Bladder microvascular endothelial cell (primary cell): ENCODE data around the gene PLAA. TPM values are rescaled to one million over a fixed set of nuclear protein-coding genes. Genes with fewer than 3 reads are reported as not detected.

Experiments
- total RNA-seq: library from RNA; depleted of rRNA; stranded (reverse); fragments of >200 nt; gene quantifications from 2 replicates; pipeline ENCODE4 v1.2.3, GENCODE V29; 2014

The PLAA gene
- 30.9 and 48.8 TPM in 2 replicates for total RNA-seq

DNA sequence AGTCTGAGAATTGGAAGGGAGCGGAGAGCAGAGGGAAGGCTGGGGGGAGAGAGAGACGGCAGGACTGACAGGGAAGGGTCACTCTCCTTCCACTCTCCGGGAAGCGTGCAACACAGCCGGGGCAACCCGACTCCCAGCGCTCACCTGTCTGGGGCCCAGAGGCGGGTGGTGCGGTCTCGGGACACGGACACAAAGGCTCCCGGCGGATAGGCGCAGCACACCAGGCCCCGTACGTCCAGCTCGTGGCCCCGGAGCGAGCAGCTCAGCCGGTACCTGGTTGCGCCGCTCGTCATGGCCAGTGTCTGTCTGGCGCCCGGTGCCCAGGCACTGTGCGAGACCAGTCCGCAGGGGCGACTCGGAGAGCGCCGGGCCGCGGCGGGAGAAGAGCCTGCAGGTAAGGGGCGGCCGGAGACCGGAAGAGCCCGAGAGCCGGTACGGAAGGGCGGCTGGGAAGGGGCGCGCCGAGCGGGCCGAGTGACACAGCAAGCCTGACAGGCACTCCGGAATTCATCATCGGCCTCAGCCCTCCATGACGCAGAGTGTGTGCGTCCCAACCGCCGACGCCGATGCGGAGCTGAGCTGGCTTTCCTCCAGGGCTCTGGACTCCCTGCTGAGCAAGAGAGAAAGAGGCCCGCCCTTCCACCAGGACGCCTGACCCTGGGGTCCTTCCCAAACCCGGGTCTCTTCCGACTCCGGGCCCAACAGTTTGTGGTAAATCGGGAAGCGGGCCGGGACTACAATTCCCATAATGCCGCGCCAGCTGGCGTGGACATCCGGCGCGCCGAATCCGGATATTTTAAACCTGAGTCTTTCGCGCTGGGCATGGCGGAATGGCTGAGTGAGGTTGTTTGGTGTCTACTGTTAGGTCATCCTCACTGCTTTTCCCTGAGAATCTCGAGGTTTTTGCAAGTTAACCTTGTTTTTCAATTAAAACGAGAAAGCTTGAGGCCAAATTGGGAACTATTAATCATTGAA, at the start of gene PLAA:
PLAA (minus strand) TSS at position 490 of the 975 bp plus-strand sequence; CDS start at position 293, 197 bp downstream.

DNA sequence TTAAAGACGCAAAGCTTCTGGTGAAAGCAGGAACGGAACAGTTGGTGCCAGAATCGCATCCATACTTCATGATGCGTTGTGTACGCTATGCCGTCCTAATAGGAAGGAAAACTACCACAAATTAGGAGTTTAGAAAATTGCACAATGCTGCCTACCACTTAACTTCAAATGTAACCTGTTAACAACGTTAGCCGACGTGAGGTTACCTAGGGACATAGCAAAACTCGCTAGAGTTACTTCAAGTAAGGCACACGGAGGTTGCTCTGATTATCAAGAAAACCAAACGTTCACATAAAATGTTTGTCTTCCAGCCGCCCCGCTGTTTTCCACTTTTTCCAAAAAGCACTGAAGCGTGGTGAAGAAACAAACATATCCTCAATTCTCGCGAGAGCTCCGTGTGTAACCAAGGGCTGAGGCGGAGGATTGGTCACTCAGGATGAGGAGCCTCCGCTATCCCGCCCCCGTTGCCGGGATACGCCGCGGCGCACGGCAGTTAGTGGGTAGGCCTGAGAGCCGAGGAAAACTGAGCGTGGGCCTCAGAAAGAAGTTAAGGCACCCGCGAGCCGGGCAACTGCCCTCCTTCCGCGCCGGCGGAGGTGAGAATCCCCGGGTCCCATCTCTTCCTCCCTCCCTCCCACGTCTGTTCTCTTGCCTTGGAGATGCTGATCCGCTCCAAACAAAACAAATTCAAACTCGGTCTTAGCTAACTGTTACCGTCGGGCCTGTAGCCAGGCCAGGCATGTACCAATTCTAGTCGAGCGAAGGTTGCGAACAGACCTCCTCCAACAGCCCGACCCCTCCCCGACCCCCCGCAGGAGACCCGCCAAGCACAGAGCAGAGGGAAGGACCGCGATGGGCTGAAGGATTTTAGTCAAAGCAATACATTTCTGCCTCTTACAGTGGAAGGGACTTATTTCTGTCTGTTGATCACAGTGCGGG, 9.1 kb upstream of the PLAA start, which contains the start of gene IFT74:
IFT74 (plus strand) TSS at position 492 of the 939 bp plus-strand sequence. CDS start 5,556 bp downstream, outside the sequence.

DNA sequence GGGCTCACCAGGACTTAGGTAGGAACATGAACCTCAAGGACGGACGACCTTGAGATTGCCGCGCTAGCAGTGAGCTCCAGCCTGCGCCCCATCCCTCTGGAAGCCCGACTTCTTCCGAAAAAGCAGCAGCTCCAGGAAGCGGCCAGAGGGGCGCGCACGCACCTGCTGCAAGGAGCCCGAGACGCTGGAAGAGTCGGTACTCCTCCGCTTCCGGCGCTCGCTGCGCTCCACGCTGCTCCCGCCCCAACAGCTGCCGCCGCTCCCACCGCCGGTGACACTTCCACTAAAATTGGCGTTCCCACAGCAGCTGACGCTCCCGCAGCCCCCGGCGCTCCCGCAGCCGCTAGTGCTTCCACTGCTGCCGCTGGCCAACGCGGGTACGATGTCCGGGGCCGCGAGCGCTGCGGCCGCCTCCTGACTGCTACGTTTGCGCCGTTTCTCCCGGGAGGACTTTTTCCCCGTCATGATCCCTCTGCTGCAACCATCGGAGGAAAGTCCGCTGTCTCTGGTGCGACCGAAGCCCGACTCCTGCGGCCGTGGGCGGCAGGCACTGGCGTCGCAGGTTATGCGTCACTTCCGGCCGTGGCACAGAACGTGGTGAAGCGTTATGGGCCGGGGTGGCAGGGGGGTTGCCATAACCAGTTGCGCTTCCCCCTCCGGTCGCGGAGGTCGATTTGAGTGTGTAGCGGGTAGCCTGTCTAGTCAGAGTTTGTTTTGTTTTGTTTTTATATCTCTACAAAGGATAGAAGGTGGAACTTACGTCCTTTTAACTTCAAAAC, 54.6 kb downstream of the PLAA start, which contains the start of gene CAAP1:
CAAP1 (minus strand) TSS at position 552 of the 779 bp plus-strand sequence; CDS start at position 465, 87 bp downstream.

Other genes starting within 250 kb of the PLAA start
- gene CAAP1, start 54.4 kb downstream of the PLAA start, total RNA-seq, result 12.5 and 23.8 TPM in 2 replicates
- gene IFT74, start 9.2 kb upstream of the PLAA start, total RNA-seq, result 5.7 and 6.5 TPM in 2 replicates
- not detected in 2 replicates for gene LRRC19, start 58.4 kb upstream of the PLAA start, total RNA-seq
- 45.0 and 141 TPM in 2 replicates for gene TEK, start 162.0 kb upstream of the PLAA start, total RNA-seq